GM19397 (cell line): ENCODE results near the gene CLDN18.

Experiments
- ATAC-seq: cut with Tn5 transposase; IDR thresholded peaks from one replicate; pipeline ENCODE4 v1.9.1; 2021; ENCODE audit warnings: mild to moderate bottlenecking, moderate library complexity; ENCODE audit not compliant: unreplicated experiment

Gene CLDN18

DNA sequence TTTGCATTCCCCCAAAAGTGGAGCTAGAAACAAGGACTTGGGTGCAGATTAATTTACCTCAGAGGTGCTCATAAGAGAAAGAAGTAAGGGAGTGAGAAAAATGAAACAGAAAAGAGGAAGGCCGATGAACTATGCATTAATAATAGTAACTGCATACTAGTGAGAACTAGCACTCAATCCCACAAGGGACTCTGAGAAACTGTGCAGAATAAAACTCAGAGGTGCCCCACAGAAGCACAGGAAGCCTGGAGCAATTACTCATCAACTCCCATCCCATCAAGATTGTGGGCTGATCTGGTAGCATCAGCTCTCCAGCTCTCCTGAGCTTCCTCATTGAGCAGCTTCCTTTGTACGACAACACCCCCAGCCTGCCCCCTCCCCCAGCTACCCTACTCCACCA, 50.8 kb downstream of the CLDN18 start:
- no peak for ATAC-seq

DNA sequence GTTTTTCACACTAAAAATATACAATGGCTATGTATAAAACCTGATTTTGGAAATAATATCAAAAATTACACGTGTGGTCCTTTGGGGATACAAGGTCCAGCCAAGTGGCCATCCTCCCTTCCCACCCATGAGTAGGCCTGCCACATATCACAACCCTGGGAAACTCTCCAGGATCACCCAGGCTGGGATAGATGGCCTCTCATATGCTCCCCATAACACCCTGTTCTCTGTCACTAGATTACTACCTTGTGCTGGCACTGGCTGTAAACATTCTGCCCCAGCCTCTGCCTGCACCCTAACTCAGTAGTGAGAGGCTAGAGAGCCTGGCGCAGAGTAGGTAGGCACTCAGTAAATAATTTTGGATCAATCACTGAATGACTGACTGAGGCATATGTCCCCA, 52.1 kb downstream of the CLDN18 start:
- no peak for ATAC-seq

DNA sequence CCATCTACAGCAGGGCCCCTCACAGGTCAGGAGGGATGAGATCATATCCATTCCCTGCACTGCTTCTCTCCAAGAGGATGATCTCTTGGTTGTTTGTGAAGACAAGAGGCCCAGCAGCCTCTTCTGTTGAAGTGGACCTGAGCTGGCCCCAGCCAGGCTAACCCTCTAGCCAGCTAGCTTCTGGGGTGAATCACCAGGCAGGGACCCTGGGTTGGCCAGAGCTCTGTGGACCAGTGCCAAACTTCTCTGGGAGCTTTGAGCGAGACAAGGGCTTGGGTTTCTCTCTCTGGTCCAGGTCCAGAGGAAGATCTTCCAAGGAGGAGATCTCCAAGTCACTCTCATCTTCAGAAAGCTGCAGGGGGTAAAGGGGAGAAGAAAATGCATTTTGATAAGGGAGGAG, 52.7 kb downstream of the CLDN18 start:
- ATAC-seq, result no peak

DNA sequence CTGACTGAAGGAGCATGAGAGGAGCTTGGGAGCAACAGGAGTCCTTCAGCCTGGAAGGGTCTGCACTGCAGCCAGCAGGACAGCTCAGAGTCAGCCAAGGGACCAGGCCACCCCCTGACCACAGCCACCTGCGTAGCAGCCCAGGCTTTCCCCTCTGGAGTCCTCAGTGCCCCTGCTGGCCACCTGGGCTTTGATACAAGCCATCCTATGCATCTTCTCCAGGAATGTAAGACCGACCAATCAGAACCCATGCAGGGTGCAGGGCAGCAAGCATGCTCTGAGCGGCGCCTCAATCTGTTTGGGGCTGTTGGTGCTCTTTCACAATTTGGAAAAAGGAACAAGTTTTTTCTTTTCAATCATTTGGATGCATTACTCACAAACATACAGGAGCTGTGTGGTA, 53.5 kb downstream of the CLDN18 start:
- no peak for ATAC-seq

DNA sequence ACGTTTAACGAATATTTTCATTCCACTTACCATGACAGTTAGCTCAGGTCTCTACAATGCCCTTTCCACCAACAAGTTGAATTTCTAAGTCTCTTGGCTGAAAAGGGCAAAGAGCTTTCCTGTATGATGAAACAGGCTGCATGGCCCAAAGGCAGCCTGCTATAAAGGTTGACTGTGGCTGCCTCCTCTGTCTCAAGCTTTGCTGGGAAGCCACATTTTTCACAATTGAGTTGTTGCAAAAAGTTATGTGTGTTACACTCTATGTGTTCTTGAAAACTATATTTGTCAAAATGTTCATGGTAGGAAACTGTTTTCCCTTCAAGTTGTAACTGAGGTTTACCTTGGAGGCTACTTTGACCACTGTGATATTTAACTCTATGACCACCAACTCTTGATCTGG, 56.0 kb downstream of the CLDN18 start:
- ATAC-seq, result peak; percentile 12

DNA sequence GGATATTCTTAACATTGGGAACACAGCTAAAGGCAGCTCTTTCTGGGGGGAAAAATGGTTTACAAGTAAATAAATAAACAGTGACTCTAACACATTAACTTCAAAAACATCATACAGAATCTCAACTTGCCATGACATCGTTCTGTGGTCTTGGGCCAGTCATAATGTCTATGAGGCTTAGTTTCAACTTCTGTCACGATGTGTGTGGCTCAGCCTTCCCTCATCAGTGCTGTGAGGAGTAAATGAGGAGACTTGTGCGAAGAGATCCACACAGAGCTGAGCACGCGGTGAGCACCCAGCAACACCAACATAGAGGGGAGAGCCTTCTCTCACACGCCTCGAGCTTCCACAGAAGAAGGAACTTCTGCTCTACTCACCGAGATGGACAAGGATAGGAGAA, 56.4 kb downstream of the CLDN18 start:
- peak; percentile 67 for ATAC-seq

DNA sequence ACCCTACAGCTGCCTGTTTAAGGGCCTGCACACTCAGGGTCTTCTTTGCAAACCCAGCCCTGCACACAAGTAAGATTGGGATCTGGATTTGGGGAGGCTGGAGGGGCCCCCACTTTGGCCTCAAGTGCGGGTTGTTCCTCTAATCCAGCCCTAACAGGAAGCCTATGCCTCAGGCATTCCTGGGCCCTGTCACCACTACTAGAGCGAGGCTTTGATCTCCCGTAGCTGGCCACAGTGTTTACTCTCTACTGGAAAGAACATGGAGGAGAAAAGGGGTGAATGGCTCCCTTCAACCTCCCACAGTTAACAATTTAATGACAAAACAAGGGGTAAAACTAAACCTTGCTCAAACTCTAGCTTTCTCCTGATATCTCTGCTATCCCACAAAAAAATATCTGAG, 57.0 kb downstream of the CLDN18 start:
- no peak for ATAC-seq

DNA sequence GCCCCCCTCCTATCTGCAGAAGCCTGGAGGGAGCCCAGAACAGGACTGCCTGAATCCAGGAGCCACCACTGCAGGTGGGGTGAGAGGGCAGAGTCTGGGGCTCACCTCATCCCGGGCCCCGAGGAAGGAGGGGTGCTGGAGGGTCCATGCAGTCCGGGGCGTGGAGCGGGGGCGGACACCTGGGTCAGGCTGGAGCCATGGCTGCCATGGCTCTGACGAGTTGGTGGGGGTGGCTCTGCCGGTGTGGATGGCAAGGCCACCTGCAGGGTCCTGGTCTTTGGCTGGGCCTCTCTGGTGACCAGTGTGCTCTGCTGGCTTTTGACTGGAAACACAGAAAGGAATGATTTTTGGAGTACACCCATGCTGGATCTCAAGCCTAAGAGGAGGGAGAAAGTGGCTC, 58.1 kb downstream of the CLDN18 start:
- ATAC-seq, result no peak

DNA sequence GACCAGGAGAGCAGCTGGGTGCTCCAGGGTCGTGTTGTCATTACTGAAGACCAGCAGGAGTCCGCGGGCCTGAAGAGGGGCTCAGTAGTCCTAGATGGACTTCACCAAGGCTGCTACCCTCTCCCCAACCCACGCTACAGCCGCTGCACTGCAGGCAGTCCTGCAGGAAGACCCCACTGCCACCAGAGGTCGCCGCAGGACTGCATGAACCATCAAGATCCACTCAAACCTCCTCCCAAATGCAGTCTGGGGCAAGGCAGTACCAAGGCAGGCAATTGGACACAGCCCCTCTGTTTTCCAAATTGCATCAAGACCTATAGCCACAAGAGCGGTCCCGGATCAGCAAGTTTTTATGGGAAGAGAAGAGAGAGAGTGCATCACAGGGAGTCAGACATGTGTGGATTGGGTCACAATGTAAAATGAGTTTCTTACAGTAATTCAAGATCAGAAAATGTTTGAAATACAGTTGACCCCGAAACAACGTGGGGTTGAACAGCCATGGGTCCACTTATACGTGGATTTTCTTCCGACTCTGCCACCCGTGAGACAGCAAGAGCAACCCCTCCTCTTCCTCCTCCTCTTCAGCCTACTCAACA, 58.7 kb downstream of the CLDN18 start:
- peak; percentile 60 for ATAC-seq

DNA sequence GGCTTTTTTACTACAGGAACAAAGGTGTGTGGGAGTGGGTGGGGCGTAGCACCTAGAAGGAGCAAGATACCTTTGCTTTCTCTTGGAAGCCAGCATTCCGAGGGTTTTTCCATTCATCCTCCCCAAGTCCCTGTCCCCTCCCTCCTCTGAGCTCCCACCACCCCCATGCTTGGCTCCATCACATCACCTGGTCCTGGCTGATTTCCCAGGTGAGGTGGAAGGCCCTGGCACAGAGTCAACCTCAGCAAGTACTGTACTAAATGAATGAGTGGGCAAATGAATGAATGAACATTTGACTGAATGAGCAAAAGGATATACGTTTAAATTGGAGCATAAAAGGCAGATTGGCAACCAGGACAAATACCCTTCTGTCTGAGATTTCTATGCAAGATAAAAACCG, 60.0 kb downstream of the CLDN18 start:
- ATAC-seq, result no peak

DNA sequence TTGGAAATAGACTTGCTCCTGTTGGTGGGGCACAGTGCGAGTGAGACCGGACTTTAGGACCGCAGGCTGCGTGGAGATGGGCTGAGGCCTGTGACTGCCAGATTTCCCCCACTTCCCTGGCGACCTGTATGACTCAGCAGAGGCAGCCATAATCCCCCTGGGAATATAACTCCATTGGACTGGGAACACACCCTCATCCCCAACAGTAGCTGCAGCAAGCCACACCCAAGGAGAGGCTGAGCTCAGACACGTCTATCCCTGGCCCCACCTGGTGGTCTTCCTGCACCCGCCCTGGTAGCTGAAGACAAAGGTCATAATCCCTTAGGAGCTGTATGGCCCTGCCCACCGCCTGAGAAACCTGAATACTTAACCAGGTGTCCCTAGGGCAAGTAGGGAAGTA, 62.8 kb downstream of the CLDN18 start:
- ATAC-seq, result no peak

DNA sequence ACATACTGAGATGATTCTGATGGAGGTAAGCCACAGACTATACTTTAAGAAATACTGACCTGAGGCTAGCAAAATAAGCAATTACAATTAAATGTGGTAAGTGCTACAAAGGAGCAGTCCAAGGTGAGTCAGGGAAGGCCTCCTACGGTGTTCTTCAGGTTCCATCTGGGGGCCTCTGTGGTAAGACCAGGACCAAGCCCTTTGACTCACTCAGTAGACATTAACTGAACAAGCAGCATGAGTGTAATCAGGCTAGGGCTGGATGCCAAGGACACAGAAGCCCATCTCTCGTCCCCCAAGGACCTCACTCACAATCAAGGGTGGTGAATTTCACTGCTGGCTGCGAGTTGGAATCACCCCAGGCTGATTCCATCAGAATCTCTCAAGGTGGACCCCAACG, 68.1 kb downstream of the CLDN18 start:
- no peak for ATAC-seq

DNA sequence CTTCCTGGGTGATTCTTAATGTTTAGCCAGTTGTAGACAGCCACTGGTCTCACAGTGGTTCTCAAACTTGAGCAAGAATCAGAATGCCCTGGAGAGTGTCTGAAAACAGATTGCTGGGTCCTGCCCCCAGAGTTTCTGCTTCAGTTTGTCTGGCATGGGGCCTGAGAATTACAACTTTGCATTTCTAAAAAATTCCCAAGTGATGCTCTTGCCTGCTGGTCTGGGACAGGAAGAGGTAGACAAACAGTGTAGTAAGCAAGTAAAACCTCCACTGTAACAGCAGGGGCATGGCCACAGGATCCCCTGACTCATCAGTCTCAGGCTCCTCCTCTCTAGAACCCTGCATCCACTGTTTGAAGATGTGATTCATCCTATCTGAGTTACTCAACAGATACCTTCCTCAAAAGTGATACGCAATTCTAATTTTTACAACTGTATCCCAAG, 69.0 kb downstream of the CLDN18 start:
- no peak for ATAC-seq

DNA sequence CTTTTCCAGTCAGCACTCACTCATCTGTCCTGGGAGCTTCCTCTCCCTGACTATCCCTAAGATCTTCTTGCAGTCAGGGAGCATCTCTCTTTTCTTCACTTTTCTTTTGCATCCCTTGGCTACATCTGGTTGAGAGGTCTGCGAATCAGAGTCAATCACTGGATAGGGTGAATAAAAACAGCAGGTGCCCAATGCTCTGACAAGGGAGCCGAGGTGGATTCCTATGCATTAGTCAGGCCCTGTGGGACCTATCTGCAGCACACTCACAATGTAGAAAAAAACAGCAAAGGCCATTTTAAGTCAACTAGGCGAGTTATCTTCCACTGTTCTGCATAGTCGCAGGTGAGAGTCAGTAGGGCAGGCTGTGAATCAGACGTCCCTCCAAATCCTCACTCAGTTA, 69.9 kb downstream of the CLDN18 start:
- ATAC-seq, result no peak

DNA sequence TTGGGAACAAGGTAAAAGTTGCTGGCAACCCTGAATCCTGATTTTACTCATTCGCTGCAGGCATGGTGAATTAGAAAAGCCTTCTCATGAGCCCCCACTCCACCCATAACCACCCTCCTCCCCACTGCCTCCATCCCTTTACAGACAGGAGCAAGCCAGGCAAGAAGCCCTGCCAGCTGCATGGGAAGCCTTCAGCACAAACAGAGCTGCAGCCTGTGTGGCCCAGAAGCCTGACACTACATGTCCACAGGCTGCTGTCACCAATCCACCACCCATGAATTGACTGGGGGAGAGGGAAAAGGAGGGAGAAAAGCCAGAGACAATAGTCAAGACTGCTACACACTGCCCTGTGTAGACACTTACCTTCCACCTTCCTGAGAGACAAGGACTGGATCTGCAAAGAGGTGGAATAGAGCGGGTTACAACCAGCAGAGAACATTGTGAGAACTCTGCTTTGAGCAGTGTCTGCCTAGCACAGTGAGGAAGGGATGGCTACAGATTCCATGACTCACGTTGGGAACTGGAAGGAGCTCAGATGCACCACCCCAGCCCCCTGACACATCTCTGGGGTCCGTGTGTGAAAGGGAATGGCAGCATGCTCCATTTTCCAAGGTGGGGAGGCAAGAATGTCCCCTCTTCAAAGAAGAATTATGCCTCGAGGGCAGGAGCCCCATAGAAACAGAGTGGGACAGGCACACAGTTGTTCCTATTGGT, 71.6 kb downstream of the CLDN18 start:
- no peak for ATAC-seq

DNA sequence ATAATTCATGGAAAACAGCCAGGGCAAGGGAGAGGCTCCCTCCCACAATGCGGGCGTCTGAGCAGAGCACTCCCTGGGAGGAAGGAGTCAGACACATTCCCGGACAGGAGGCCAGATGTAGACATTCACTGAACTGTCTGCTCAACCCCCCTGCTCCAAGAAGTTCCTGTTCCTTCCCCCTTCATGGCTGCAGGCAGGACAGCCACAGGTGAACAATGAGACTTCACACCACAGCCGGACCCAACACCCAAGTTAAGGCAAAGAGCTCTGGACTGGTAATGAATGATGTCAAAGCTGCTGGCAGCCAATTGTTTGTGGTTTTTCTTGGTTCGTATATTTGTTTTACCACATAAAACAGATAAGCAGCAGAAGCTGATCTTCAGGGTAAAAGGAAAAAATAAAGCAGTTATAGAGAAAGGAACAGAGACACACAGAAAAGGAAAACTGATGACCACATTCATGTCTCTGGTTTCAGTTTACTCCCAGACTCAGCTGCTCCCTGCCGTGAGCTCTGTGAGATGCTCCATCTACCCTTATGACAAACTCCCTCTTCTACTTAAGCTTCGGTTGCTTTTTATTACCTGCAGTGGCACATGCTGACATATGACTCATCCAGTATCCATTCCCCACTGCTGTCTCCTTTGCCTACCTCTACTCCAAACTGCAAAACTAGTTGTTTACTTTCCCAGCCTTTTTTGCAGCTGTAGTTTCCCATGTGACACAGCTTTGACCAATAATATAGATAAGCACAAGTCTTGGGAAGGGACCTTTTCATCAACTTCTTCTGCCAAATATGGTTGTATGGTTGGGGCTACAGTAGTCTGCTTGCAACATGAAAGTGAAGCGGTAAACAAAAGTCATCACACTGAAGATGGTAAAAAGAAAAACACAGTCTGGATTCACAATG, 72.4 kb downstream of the CLDN18 start:
- no peak for ATAC-seq

DNA sequence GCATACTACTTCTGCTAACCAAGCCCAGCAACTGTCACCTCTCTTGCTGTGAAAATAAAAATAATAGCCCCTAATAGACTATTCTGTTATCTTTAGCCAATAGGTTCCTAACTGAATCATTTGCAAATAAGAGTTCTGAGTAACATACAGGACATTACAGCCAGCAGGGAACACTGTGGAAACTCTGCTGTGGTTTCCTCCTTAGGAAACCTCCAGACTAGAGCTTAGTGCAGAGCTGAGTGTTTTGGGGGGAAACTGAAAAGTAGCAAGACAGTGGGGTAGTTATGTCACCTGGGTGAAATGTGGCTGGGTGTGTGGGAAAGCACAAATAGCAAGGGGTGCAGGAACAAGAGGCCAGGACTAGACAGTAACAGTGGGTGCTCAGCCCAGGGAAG, 73.0 kb downstream of the CLDN18 start:
- ATAC-seq, result no peak
